Measurements from ENCODE around the gene C10orf62.

GRCh38 chr10:97575127-97575668 is 14.3 kb upstream of the C10orf62 start:
- TF ChIP-seq USF2 (IDR thresholded peaks at IDR 0.05; ENCODE audit: low read depth, low read length) (no peak), USF2 (CRISPR knock-in tag; IDR thresholded peaks at IDR 0.05; ENCODE audit: borderline replicate concordance) (no peak), ZNF3 (CRISPR knock-in tag; IDR thresholded peaks at IDR 0.05) (no peak), KLF6 (CRISPR knock-in tag; IDR thresholded peaks at IDR 0.05) (no peak), KDM4B (CRISPR knock-in tag; IDR thresholded peaks at IDR 0.05) (no peak), POLR2A (IDR thresholded peaks at IDR 0.05; ENCODE audit: insufficient read depth in 1 of 2, low read depth in 2 of 2, low read length in 2 of 2) (no peak), GLI4 (CRISPR knock-in tag; IDR thresholded peaks at IDR 0.05; ENCODE audit: borderline replicate concordance) (no peak), HOXA7 (CRISPR knock-in tag; IDR thresholded peaks at IDR 0.05) (no peak), PRDM10 (CRISPR knock-in tag; IDR thresholded peaks at IDR 0.05; ENCODE audit: low read depth) (no peak), CTCF (CRISPR knock-in tag; IDR thresholded peaks at IDR 0.05) (no peak), ZFX (CRISPR knock-in tag; IDR thresholded peaks at IDR 0.05; ENCODE audit: low read depth) (no peak), ZNF446 (CRISPR knock-in tag; IDR thresholded peaks at IDR 0.05) (no peak)
